Breast epithelium (tissue), 4 donors: ENCODE data around the gene GLDN. TPM values are rescaled to one million over a fixed set of nuclear protein-coding genes. Genes with fewer than 3 reads are reported as not detected.
A peak's percentile ranks its signal among the peaks of the same experiment; 100 is the strongest.

ENCODE experiments used
- DNase-seq, 2 donors: peaks; one replicate each; pipeline ENCODE4 v3.0.0-alpha.2; 2019; ENCODE audit warnings: low spot score in 2 of 2
- H3K27ac ChIP-seq, 2 donors: fragments of 200-600 bp; sonication (generic) in 1 of 2; one replicate each; pipeline ENCODE4 v1.5.1; 2016 to 2019; ENCODE audit warnings: mild to moderate bottlenecking in 1 of 2
- H3K27me3 ChIP-seq, 2 donors: fragments of 200-600 bp; sonication (generic) in 1 of 2; one replicate each; pipeline versions ENCODE4 v1.5.1 to v1.6.0; 2017 to 2019; ENCODE audit warnings: control low read depth in 1 of 2, mild to moderate bottlenecking in 1 of 2
- H3K36me3 ChIP-seq: fragments of 200-600 bp; one replicate; pipeline ENCODE4 v1.5.1; 2019
- H3K4me1 ChIP-seq, 2 donors: fragments of 200-600 bp; sonication (generic); one replicate each; pipeline ENCODE4 v1.5.1; 2016 to 2019; ENCODE audit warnings: control low read depth in 1 of 2
- H3K4me3 ChIP-seq, 3 donors: fragments of 200-600 bp; sonication (generic); 1 replicate in 2 of 3; 2 replicates in 1 of 3; pipeline ENCODE4 v1.5.1; 2016 to 2019; ENCODE audit warnings: mild to moderate bottlenecking in 3 of 3, moderate library complexity in 2 of 3
- H3K9me3 ChIP-seq, 2 donors: fragments of 200-600 bp; sonication (generic) in 1 of 2; one replicate each; pipeline ENCODE4 v1.5.1; 2016 to 2019; ENCODE audit warnings: control low read depth in 1 of 2
- POLR2A ChIP-seq: fragments of 450-650 bp; IDR thresholded peaks from one replicate; pipeline ENCODE4 v1.6.1; 2016; ENCODE audit warnings: antibody characterized with exemption, mild to moderate bottlenecking, moderate library complexity
- POLR2AphosphoS5 ChIP-seq, 3 donors: sonication (generic); formaldehyde crosslinking; IDR thresholded peaks; one replicate each; pipeline ENCODE4 v1.6.1; 2017; ENCODE audit warnings: antibody characterized with exemption in 3 of 3
- intact Hi-C: fragments of 100-400 bp; cut with DNase I; formaldehyde crosslinking; loops from one replicate; pipeline ENCODE4 v1.15.1; 2023; ENCODE audit warnings: low total_unique reads
- total RNA-seq, 3 donors: library from RNA; depleted of rRNA; stranded (reverse); fragments of >200 nt; gene quantifications; one replicate each; pipeline ENCODE4 v1.1.0, GENCODE V29; 2016
- TF ChIP-seq, protein P1 (sequence below), 3 donors: fragments of 450-650 bp; IDR thresholded peaks; one replicate each; pipeline ENCODE4 v1.5.1; 2016 to 2017; ENCODE audit warnings: antibody characterized with exemption in 3 of 3, mild to moderate bottlenecking in 3 of 3, moderate library complexity in 3 of 3

Gene GLDN
- total RNA-seq, 3 donors from 2014 or later, result 7.3 to 67.2 (median 10.8) TPM

DNA sequence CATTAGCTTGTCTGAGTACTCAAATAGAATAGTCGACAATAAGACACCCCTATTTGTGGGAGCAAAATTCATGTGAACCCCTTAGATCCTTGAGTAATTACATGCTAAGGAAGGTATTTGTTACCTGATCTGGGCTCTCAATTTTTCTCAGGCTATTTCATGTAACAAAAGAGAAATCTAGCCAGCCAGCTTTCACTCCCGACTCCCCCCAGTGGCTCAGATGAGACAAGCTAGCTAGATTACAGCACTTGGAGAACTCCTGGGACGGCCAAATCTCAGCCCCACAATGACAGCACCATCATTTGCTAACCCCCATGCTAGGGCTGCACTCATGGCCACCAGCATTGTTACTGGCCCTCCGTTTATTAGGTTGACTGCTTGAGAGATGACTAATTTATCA lies 41.3 kb downstream of the GLDN start:
- no peak overlapping the region for H3K4me3 ChIP-seq
- no peaks in the 10 kb centered on the region for H3K9me3 ChIP-seq
- intact Hi-C loops, result no loop called here
- H3K36me3 ChIP-seq, result no peaks in the 10 kb centered on the region
- DNase-seq, result no peak
- no peaks in the 10 kb centered on the region for H3K4me1 ChIP-seq
- no peak overlapping the region for H3K27ac ChIP-seq
- peaks cover 0 to 4% of the 10 kb centered on the region in 2 donors for H3K27me3 ChIP-seq
- TF ChIP-seq, protein P1, sequence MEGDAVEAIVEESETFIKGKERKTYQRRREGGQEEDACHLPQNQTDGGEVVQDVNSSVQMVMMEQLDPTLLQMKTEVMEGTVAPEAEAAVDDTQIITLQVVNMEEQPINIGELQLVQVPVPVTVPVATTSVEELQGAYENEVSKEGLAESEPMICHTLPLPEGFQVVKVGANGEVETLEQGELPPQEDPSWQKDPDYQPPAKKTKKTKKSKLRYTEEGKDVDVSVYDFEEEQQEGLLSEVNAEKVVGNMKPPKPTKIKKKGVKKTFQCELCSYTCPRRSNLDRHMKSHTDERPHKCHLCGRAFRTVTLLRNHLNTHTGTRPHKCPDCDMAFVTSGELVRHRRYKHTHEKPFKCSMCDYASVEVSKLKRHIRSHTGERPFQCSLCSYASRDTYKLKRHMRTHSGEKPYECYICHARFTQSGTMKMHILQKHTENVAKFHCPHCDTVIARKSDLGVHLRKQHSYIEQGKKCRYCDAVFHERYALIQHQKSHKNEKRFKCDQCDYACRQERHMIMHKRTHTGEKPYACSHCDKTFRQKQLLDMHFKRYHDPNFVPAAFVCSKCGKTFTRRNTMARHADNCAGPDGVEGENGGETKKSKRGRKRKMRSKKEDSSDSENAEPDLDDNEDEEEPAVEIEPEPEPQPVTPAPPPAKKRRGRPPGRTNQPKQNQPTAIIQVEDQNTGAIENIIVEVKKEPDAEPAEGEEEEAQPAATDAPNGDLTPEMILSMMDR (IDR thresholded peaks at IDR 0.05), result peak in 2 of 3 donors; percentile 12 to 34
- TF ChIP-seq POLR2A, result no peak

DNA sequence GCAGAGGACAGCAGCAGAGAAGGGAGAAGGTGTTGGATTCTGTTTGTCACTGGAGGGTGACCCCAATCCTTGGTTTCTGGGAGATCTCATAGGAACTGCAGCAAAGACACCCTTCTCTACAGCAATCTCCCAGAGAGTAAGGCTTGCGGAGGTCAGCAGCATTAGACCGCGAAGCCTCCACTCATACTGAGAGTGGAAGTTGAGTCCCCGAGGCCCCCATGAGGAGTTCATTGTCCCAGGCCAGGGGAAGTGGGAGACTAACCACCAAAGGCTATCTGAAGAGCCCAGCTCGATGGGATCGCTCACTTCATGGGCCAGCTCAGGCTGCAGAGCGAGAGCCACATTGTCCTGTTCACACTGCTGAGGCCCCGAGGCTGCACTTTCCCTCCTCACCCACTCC lies 44.6 kb downstream of the GLDN start:
- no peak overlapping the region for H3K4me3 ChIP-seq
- no peak overlapping the region for H3K27ac ChIP-seq
- no peak for DNase-seq
- H3K4me1 ChIP-seq, result no peaks in the 10 kb centered on the region
- TF ChIP-seq, protein P1 (IDR thresholded peaks at IDR 0.05), result no peak
- TF ChIP-seq POLR2A (no peak), POLR2AphosphoS5 (IDR thresholded peaks at IDR 0.05) (no peak)
- H3K9me3 ChIP-seq, result no peaks in the 10 kb centered on the region
- intact Hi-C loops, result no loop called here
- H3K27me3 ChIP-seq, result peaks cover 0 to 4% of the 10 kb centered on the region in 2 donors
- H3K36me3 ChIP-seq, result no peaks in the 10 kb centered on the region

DNA sequence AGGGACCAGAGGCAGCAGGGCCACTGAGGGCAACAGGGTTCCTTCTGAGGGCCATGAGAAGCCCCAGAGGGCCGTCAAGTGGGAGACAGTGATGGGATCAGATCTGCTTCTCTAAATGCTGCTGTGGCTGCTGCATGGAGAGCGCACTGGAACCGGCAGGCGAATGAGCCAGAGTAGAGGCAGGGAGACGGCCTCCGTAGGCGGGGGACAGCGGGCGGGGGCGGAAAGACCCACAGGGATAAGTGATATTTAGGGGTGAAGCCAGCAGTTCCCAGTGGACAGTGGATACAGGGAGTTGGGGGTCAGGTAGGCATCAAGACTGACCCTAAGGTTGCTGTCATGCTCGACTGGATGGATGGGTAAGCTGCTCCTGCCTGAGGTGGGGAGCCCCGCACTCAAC lies 45.0 kb downstream of the GLDN start:
- DNase-seq, result no peak
- Histone ChIP-seq H3K9me3 (no peaks in the 10 kb centered on the region), H3K27ac (no peak overlapping the region), H3K36me3 (no peaks in the 10 kb centered on the region), H3K27me3 (peaks cover 0 to 4% of the 10 kb centered on the region in 2 donors), H3K4me3 (no peak overlapping the region), H3K4me1 (no peaks in the 10 kb centered on the region)
- no peak for TF ChIP-seq POLR2AphosphoS5 (IDR thresholded peaks at IDR 0.05)
- TF ChIP-seq, protein P1 (IDR thresholded peaks at IDR 0.05), result no peak
- TF ChIP-seq POLR2A, result no peak
- intact Hi-C loops, result no loop called here

DNA sequence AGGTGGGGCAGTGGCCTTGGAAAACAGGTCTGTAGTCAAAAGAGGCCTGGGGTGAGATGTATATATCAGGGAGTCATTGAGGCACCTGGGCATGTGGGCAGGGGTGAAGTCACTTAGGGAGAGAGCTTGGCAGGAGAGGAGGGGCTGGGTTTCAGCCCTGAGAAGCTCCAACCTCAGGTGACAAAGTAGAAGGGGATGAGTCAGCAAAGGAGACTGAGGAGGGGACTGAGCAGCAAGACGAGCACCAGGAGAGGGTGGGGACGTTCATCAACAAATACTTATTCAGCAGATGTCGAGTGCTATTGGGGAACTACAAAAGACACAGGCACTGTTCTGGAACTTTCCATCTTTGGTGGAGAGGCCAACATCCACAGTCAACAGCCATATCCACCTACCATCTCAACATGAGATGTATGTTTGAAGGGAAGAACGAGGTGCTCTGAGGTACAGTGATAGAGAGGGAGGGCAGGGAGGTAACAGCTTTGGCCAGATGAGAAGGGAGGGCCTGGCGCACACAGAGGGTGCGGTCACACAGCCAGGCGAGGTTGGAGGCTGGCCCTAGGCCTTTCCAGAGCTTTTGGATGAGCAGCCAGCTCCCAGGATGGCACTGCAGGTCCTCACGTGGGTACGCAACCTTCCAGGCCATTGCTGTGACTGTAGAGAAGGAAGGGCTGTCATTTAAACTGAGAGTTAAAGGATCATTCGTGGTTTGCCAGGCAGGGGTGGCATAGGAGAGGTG lies 45.7 kb downstream of the GLDN start:
- Histone ChIP-seq H3K27ac (no peak overlapping the region), H3K9me3 (no peaks in the 10 kb centered on the region), H3K27me3 (peaks cover 0 to 4% of the 10 kb centered on the region in 2 donors), H3K4me1 (no peaks in the 10 kb centered on the region), H3K36me3 (no peaks in the 10 kb centered on the region), H3K4me3 (no peak overlapping the region)
- DNase-seq, result no peak
- TF ChIP-seq, protein P1 (IDR thresholded peaks at IDR 0.05), result no peak
- TF ChIP-seq POLR2AphosphoS5 (IDR thresholded peaks at IDR 0.05), result no peak
- TF ChIP-seq POLR2A, result no peak
- intact Hi-C loops, result no loop called here

DNA sequence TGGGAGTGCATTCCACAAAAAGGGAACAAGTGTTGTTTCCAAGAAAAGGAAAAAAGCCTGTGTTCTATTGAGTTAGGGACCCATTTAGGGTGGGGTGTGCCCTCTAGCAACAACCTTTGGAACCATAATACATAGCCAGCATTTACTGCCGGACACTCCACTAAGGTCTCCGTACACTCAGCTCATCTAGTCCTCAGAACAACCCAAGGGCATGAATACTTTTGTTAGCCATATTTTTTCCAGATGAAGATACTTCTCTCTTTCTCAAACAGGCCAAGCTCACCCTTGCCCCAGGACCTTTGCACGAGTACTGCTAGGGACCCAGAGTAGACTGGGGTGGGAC lies 46.2 kb downstream of the GLDN start:
- TF ChIP-seq, protein P1 (IDR thresholded peaks at IDR 0.05), result no peak
- no peak for TF ChIP-seq POLR2AphosphoS5 (IDR thresholded peaks at IDR 0.05)
- intact Hi-C loops, result no loop called here

More for the DNA sequence above, 46.2 kb downstream of the GLDN start:
- Histone ChIP-seq H3K27me3 (peaks cover 0 to 4% of the 10 kb centered on the region in 2 donors), H3K36me3 (no peaks in the 10 kb centered on the region), H3K4me1 (no peaks in the 10 kb centered on the region), H3K9me3 (no peaks in the 10 kb centered on the region), H3K4me3 (no peak overlapping the region), H3K27ac (no peak overlapping the region)
- no peak for DNase-seq
